K562 (cell line): ENCODE data around the gene GEMIN7. TPM values are rescaled to one million over a fixed set of nuclear protein-coding genes. Genes with fewer than 3 reads are reported as not detected.

ENCODE experiments used
- ATAC-seq: fragments of 200-7000 bp; cut with Tn5 transposase; 3 replicates; pipeline ENCODE4 v1.9.1; 2020; ENCODE audit warnings: moderate library complexity
- BruUV-seq: library from RNA; stranded (reverse); fragments of 400-500 nt; replicated peaks from 2 replicates; lab custom pipeline; 2021; lab: Mats Ljungman, UMichigan
- CTCF ChIA-PET: fragments of 300-600 bp; formaldehyde crosslinking; extraction: SDS; loops from one replicate; lab custom pipeline; 2021; ENCODE audit warnings: low intra/inter-chr PET ratio; lab: Yijun Ruan, JAX
- POLR2A ChIA-PET: fragments of 300-600, 350-650 bp; sonication (Branson Sonifier 250); formaldehyde crosslinking; extraction: SDS; loops from one replicate; lab custom pipeline; 2021; ENCODE audit warnings: antibody characterized with exemption, inconsistent platforms; lab: Yijun Ruan, JAX
- DNase-seq, 4 experiments: peaks; one replicate each; pipeline versions ENCODE4 v3.0.0 to v3.0.0-alpha.2; 2011 to 2018; ENCODE audit warnings: low spot score in 3 of 4, mixed read lengths in 3 of 4; ENCODE audit errors: extremely low read depth in 1 of 4
- FAIRE-seq: peaks from 2 replicates; lab custom pipeline; 2011; peaks lifted over from hg19 to GRCh38; lab: Jason Lieb, UNC
- H2AFZ ChIP-seq: 2 replicates; pipeline ENCODE4 v1.6.0; 2011; ENCODE audit warnings: low read depth, low read length, control low read depth, inconsistent platforms
- H3K27ac ChIP-seq: fragments of 200-600 bp; 3 replicates; pipeline ENCODE4 v1.8.0; 2011; ENCODE audit warnings: low read depth, mild to moderate bottlenecking, control low read depth, inconsistent platforms, low read length, moderate library complexity, mixed read lengths; ENCODE audit errors: extremely low read depth
- H3K27me3 ChIP-seq, 2 experiments: fragments of 300-600 bp in 1 of 2; 2 replicates in 1 of 2; 3 replicates in 1 of 2; pipeline versions ENCODE4 v1.6.0 to v1.8.0; 2011; ENCODE audit warnings: inconsistent platforms in 2 of 2, low read length in 2 of 2, mild to moderate bottlenecking in 1 of 2, mixed read lengths in 1 of 2, moderate library complexity in 1 of 2; ENCODE audit not compliant: control insufficient read depth in 2 of 2, insufficient read depth in 2 of 2
- H3K36me3 ChIP-seq: fragments of 300-600 bp; 3 replicates; pipeline ENCODE4 v1.8.0; 2011; ENCODE audit warnings: mild to moderate bottlenecking, low read length, inconsistent platforms; ENCODE audit not compliant: control insufficient read depth, insufficient read depth
- H3K4me1 ChIP-seq, 2 experiments: fragments of 200-600 bp in 1 of 2; replicated peaks in 1 of 2; 2 replicates in 1 of 2; 3 replicates in 1 of 2; pipeline versions ENCODE4 v1.5.1 to v1.8.0; 2011; ENCODE audit warnings: inconsistent platforms in 2 of 2, low read length in 2 of 2, mild to moderate bottlenecking in 1 of 2, mixed read lengths in 1 of 2, moderate library complexity in 1 of 2; ENCODE audit not compliant: control insufficient read depth in 2 of 2, insufficient read depth in 2 of 2
- H3K4me2 ChIP-seq: 2 replicates; pipeline ENCODE4 v1.6.1; 2011; ENCODE audit warnings: low read length, control low read depth, inconsistent platforms, mixed read lengths; ENCODE audit not compliant: insufficient read depth
- H3K4me3 ChIP-seq: fragments of 200-600 bp; sonication (generic), shearing (Covaris generic); 2 replicates; pipeline ENCODE4 v1.5.1; 2016; ENCODE audit warnings: control low read depth, inconsistent platforms
- H3K79me2 ChIP-seq: fragments of 200-600 bp; 3 replicates; pipeline ENCODE4 v1.8.0; 2011; ENCODE audit warnings: low read length, inconsistent platforms; ENCODE audit not compliant: control insufficient read depth, insufficient read depth
- H3K9ac ChIP-seq, 2 experiments: 2 replicates each; pipeline versions ENCODE4 v1.6.0 to v1.6.1; 2011; ENCODE audit warnings: low read depth in 2 of 2, low read length in 2 of 2, control low read depth in 1 of 2, inconsistent platforms in 1 of 2, mild to moderate bottlenecking in 1 of 2, mixed read lengths in 1 of 2; ENCODE audit not compliant: insufficient read depth in 1 of 2
- H3K9me1 ChIP-seq: one replicate; pipeline ENCODE4 v1.6.0; 2011; ENCODE audit warnings: inconsistent platforms, mild to moderate bottlenecking, low read length, moderate library complexity; ENCODE audit not compliant: control insufficient read depth, insufficient read depth
- H3K9me3 ChIP-seq: replicated peaks from 2 replicates; pipeline ENCODE4 v1.5.1; 2011; ENCODE audit warnings: low read depth, low read length, inconsistent platforms; ENCODE audit not compliant: control insufficient read depth, insufficient read depth
- H4K20me1 ChIP-seq: replicated peaks from 2 replicates; pipeline ENCODE4 v1.6.1; 2011; ENCODE audit warnings: low read length, inconsistent platforms, mixed read lengths; ENCODE audit not compliant: control insufficient read depth, insufficient read depth
- PHB2 ChIP-seq: fragments of 450-650 bp; IDR thresholded peaks from 2 replicates; pipeline ENCODE4 v1.6.1; 2017; ENCODE audit warnings: low read depth
- RBM15 ChIP-seq: fragments of 200-400 bp; formaldehyde crosslinking; IDR thresholded peaks from 2 replicates; pipeline ENCODE4 v1.6.1; 2018; ENCODE audit warnings: mild to moderate bottlenecking, low read length, moderate library complexity; ENCODE audit not compliant: insufficient read depth
- TRIM28 ChIP-seq: fragments of 450-650 bp; IDR thresholded peaks from 2 replicates; pipeline ENCODE4 v1.6.1; 2017
- WGBS: fragments of 100-300 bp; shearing (Covaris generic); methylation state at CpG from one replicate; pipeline ENCODE4 v1.1.6; 2016; ENCODE audit warnings: low coverage, mixed read lengths; ENCODE audit not compliant: insufficient coverage; ENCODE audit errors: missing lambda C conversion rate; 5-methylcytosine and 5-hydroxymethylcytosine counted together
- in situ Hi-C: fragments of 300-500 bp; cut with MboI; formaldehyde crosslinking; loops from 4 replicates; pipeline ENCODE4 v1.15.0; 2018; ENCODE audit warnings: inconsistent platforms, mixed read lengths
- intact Hi-C: fragments of 100-400 bp; cut with micrococcal nuclease; formaldehyde crosslinking; loops from 2 replicates; pipeline ENCODE4 v1.14.2; 2022
- polyA plus RNA-seq, 8 experiments: library from polyadenylated mRNA; depleted of rRNA in 4 of 8; stranded (reverse) in 5 of 8; unstranded in 3 of 8; fragments of >200 nt; fragmentation: Nextera tagmentation in 2 of 8; fragmentation: Illumina TruSeq in 1 of 8; extraction: Ambion mirVana in 2 of 8; extraction: Trizol in 1 of 8; gene quantifications; 2 replicates each; pipeline versions ENCODE4 v1.2.1 to v1.2.3, GENCODE V29; 2011 to 2014; ENCODE audit warnings: inconsistent platforms in 1 of 8, missing spikeins in 1 of 8
- total RNA-seq, 7 experiments: library from RNA; depleted of rRNA in 6 of 7; stranded (reverse); fragments of >200 nt in 6 of 7; fragmentation: Illumina TruSeq in 2 of 7; extraction: Trizol in 2 of 7; gene quantifications; 2 replicates each; pipeline versions ENCODE4 v1.2.1 to v1.2.3, GENCODE V29; 2011 to 2021; ENCODE audit warnings: low replicate concordance in 1 of 7
- TF ChIP-seq, protein P1 (sequence below), 2 experiments: fragments of 150-350 bp in 1 of 2; IDR thresholded peaks; 2 replicates each; pipeline ENCODE4 v1.6.1; 2012 to 2016; ENCODE audit warnings: low read depth in 2 of 2, low read length in 2 of 2, mild to moderate bottlenecking in 1 of 2, moderate library complexity in 1 of 2
- TF ChIP-seq, protein P2 (sequence below), 2 experiments: fragments of 450-650 bp; IDR thresholded peaks; 2 replicates each; pipeline ENCODE4 v1.6.1; 2016; ENCODE audit warnings: mild to moderate bottlenecking in 2 of 2, borderline replicate concordance in 1 of 2, low read depth in 1 of 2, moderate library complexity in 1 of 2

GEMIN7 gene
- total and polyA plus RNA-seq, 9 of the 15 experiments (the other 6 are each of a cell fraction or from before 2014, with no cell fraction given): 23.1 to 124 (median 54.9) TPM

DNA sequence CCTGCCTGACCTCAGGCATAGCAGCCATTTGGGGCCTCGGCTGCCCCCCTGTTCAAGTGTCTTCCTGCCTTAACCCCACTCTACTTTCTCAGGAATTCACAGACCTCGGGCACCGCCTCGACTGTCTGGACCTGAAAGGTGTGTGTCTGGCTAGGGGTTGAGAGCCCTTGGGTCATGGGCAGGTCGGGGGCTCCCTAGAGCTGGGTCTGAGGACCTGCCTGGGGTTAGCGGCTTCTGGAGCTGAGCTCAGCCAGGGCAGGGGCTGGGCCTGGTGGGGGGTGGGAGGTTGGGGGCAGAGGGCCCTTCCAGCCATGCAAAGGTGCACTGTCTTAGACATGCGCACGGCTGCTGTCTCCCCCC, 61.1 kb downstream of the GEMIN7 start:
- Histone ChIP-seq H4K20me1 (peaks cover 6% of the 10 kb centered on the region), H3K27me3 (no peaks in the 10 kb centered on the region), H2AFZ (no peak overlapping the region), H3K4me1 (peaks cover 0 to 57% of the 10 kb centered on the region in 2 experiments; a peak in 3 of 5 replicates), H3K79me2 (peaks cover 14% of the 10 kb centered on the region), H3K4me2 (no peak overlapping the region), H3K9me3 (no peaks in the 10 kb centered on the region), H3K27ac (no peak overlapping the region), H3K9ac (no peak overlapping the region; a peak in 1 of 4 replicates), H3K9me1 (no peaks in the 10 kb centered on the region), H3K4me3 (no peak overlapping the region), H3K36me3 (peaks cover 43% of the 10 kb centered on the region; the same call in 1 of the 3 replicates)
- POLR2A ChIA-PET: interaction anchor here (0.6 kb wide), 1 partner anchor 27 kb away, joined by 3 read pairs; no protein-coding TSS in a partner anchor
- no TSS peak for BruUV-seq
- DNase-seq (no peak), ATAC-seq (no peak), FAIRE-seq (no peak)
- in situ Hi-C loops: no loop called here
- TF ChIP-seq PHB2 (no peak), RBM15 (no peak), TRIM28 (no peak)
- TF ChIP-seq, protein P1, sequence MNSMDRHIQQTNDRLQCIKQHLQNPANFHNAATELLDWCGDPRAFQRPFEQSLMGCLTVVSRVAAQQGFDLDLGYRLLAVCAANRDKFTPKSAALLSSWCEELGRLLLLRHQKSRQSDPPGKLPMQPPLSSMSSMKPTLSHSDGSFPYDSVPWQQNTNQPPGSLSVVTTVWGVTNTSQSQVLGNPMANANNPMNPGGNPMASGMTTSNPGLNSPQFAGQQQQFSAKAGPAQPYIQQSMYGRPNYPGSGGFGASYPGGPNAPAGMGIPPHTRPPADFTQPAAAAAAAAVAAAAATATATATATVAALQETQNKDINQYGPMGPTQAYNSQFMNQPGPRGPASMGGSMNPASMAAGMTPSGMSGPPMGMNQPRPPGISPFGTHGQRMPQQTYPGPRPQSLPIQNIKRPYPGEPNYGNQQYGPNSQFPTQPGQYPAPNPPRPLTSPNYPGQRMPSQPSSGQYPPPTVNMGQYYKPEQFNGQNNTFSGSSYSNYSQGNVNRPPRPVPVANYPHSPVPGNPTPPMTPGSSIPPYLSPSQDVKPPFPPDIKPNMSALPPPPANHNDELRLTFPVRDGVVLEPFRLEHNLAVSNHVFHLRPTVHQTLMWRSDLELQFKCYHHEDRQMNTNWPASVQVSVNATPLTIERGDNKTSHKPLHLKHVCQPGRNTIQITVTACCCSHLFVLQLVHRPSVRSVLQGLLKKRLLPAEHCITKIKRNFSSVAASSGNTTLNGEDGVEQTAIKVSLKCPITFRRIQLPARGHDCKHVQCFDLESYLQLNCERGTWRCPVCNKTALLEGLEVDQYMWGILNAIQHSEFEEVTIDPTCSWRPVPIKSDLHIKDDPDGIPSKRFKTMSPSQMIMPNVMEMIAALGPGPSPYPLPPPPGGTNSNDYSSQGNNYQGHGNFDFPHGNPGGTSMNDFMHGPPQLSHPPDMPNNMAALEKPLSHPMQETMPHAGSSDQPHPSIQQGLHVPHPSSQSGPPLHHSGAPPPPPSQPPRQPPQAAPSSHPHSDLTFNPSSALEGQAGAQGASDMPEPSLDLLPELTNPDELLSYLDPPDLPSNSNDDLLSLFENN (IDR thresholded peaks at IDR 0.05; ENCODE audit: low read depth in 2 of 2, low read length in 2 of 2): no peak
- TF ChIP-seq, protein P2, sequence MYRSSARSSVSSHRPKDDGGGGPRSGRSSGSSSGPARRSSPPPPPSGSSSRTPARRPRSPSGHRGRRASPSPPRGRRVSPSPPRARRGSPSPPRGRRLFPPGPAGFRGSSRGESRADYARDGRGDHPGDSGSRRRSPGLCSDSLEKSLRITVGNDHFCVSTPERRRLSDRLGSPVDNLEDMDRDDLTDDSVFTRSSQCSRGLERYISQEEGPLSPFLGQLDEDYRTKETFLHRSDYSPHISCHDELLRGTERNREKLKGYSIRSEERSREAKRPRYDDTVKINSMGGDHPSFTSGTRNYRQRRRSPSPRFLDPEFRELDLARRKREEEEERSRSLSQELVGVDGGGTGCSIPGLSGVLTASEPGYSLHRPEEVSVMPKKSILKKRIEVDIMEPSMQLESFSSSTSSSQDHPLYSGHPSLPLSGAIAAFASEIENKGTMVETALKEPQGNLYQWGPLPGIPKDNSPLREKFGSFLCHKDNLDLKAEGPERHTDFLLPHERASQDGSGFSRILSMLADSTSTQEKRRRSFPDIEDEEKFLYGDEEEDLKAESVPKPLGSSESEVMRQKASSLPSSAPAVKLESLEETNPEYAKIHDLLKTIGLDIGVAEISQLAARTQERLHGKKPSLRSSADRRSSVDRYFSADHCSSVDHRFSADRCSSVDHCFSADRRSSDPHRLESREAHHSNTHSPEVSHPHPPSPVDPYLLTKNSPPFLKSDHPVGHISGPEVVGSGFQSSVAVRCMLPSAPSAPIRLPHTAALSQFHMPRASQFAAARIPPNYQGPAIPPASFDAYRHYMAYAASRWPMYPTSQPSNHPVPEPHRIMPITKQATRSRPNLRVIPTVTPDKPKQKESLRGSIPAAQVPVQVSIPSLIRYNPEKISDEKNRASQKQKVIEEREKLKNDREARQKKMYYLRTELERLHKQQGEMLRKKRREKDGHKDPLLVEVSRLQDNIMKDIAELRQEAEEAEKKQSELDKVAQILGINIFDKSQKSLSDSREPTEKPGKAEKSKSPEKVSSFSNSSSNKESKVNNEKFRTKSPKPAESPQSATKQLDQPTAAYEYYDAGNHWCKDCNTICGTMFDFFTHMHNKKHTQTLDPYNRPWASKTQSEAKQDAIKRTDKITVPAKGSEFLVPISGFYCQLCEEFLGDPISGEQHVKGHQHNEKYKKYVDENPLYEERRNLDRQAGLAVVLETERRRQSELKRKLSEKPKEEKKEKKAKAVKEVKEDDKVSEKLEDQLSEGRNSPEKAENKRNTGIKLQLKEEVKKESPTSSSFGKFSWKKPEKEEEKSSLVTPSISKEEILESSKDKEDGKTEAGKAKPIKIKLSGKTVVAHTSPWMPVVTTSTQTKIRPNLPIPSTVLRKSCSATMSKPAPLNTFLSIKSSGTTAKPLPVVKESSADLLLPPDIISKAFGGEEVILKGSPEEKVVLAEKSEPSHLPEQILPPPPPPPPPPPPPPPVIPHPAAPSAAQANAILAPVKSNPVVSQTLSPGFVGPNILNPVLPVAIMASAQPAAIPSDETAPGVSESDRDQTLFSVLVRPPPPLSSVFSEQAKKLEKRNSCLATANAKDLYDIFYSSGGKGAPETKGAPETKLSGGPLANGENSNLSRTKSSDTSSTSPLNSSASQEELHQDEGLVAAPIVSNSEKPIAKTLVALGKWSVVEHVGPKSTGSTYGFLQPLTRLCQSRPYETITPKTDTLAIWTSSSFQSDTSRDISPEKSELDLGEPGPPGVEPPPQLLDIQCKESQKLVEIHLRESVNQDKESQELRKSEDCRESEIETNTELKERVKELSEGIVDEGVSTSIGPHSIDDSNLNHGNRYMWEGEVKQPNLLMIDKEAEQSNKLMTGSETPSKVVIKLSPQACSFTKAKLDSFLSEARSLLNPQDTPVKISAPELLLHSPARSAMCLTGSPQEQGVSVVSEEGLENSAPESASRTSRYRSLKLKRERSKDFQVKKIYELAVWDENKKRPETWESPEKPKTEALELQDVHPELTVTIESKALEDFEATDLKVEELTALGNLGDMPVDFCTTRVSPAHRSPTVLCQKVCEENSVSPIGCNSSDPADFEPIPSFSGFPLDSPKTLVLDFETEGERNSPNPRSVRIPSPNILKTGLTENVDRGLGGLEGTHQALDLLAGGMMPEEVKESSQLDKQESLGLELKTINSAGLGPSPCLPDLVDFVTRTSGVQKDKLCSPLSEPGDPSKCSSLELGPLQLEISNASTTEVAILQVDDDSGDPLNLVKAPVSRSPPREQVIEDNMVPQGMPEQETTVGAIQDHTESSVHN (IDR thresholded peaks at IDR 0.05; ENCODE audit: borderline replicate concordance in 1 of 2, low read depth in 1 of 2): no peak
- CTCF ChIA-PET: no interaction called here
- 93% methylated on average over 6 of the region's 8 CpGs for WGBS
- intact Hi-C loops: no loop called here
